GM12892 (cell line): Measurements from ENCODE around the gene PRDM11.

ENCODE experiments used
- DNase-seq: peaks from one replicate; pipeline ENCODE4 v3.0.0; 2011; ENCODE audit not compliant: insufficient read length
- FAIRE-seq: peaks from 2 replicates; lab custom pipeline; 2011; peaks lifted over from hg19 to GRCh38; lab: Jason Lieb, UNC
- POLR2A ChIP-seq: IDR thresholded peaks from 2 replicates; pipeline ENCODE4 v1.6.1; 2011; ENCODE audit warnings: low read depth, low read length, control low read depth
- POLR2AphosphoS5 ChIP-seq: IDR thresholded peaks from 2 replicates; pipeline ENCODE4 v1.6.1; 2011; ENCODE audit warnings: low read depth, low read length, control low read depth
- TAF1 ChIP-seq: IDR thresholded peaks from 2 replicates; pipeline ENCODE4 v1.6.1; 2011; ENCODE audit warnings: low read depth, mild to moderate bottlenecking, control low read depth, low read length, borderline replicate concordance

PRDM11 gene

DNA sequence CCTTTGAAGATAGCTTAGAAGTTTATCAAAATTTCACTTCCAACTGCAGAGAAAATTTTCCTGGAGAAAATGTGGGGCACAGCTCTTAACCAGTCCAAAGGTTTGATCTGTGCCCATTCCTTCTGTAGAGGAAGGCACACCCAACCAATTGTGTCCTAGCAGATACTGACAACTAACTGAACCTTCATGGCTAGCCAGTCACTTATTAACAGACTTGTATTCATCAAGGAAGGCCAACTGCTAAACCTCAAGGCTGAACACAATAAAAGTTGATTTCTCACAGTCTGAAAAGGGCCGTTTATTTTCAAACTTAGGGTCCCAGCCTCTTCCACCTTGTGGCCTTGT, 120.2 kb downstream of the PRDM11 start:
- no peak for FAIRE-seq
- no peak for TF ChIP-seq POLR2A
- no peak for DNase-seq

DNA sequence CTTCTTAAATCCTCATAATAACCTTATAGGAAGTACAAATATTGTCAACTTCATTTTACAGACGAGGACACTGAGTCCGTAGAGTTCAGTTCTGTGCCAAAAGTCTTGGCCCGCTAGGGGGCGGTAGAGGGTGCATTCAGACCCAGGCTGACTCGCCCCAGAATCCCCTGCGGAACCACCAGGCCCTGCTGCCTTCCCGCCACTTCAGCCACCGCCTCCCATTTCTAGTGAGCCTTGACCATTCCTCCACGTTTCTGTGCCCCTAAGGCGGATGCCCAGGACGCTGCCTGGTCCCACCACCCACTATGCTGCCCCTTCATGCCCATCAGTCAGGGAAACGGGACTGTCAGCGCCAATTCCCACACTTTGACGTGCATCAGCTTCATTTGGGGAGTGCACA, 120.6 kb downstream of the PRDM11 start:
- FAIRE-seq (no peak), DNase-seq (no peak)
- no peak for TF ChIP-seq POLR2A
- no peak for TF ChIP-seq TAF1
- TF ChIP-seq POLR2AphosphoS5 = no peak

DNA sequence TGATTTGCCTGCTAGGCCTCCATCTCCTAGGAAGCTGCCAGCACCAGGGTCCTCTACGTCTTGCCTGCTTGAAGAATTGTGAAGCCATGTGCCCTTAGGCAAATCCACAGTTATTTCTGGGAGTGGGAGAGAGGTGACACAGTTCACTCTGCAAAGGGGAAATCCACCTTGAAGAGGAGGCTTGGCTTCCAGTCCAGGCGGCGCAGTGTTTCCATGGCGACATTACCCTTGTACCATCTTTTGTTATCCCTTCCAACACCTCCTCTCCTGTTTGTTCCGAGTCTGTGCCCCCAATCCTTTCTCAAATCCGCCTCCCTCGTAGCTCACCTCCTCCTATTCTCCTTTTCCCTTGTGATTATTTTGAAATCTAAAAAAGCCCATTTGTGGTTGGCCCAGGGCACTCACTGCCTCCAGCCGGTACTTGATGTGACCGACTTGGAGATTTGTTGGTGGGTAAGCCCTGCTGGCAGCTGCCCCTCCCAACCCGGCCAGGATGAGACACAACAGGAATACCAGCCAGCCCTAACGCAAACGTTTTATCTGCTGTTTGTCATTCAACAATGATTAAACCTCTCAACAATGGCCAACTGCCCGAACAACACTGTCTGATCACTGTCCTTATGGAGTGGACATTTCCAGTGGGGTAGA, 121.3 kb downstream of the PRDM11 start:
- TF ChIP-seq POLR2AphosphoS5 = no peak
- TF ChIP-seq POLR2A = no peak
- TF ChIP-seq TAF1 = no peak
- FAIRE-seq (no peak), DNase-seq (no peak)

DNA sequence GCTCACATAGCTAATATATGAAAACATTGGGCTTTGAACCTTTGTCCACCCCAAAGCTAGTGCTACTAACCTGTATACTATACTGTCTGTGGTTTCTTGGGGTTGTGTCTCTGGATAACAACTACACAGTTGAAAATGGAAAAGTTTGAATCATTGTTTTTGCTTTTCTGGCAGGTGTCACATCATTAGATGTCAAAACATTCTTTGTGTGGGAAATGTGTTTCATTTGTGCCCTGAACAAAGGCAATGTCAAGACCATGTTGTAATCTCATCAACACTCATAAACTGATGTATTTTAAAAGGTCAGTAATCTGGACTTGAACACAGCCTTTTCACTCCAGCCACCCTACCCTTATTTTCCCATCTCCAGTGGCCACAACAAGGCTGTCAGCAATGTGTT, 123.2 kb downstream of the PRDM11 start:
- DNase-seq = no peak
- peak; percentile 5 for FAIRE-seq
- TF ChIP-seq POLR2A (no peak), TAF1 (no peak), POLR2AphosphoS5 (no peak)

DNA sequence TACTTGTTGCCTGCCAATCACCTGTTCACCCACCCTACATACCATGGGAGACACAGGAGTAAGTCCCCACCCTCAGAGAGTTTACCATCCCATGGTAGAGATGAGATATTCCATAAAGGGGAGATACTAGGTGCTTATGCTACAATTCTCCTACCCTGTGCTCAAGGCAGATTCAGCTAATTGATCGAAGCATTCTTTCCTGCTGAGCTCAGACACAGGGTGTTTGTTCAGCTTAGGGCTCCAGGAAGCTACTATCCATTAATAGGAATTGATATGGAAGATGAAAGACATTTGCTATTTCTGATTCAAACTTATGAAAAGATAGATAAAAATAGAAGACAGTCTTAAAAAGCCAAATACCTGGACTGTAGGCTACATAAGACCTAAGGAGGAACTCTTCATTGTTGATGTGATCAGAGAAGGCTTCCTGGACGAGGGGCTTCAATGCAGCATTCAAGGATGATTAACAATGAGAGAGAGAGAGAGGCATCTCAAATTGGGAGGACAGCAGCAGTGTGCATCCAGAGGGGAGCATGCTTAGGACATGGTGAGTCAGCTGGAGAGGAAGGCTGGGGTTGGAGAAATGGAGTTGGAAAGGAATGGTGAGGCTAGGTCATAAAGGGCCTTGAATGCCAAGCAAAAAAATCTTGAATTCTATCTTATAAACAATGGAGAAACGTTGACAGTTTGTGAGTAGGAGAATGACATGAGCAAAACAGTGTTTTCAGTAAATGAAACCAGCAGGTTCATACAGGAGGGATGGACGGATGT, 124.7 kb downstream of the PRDM11 start:
- FAIRE-seq (no peak), DNase-seq (no peak)
- TF ChIP-seq POLR2A (no peak), POLR2AphosphoS5 (no peak), TAF1 (no peak)

DNA sequence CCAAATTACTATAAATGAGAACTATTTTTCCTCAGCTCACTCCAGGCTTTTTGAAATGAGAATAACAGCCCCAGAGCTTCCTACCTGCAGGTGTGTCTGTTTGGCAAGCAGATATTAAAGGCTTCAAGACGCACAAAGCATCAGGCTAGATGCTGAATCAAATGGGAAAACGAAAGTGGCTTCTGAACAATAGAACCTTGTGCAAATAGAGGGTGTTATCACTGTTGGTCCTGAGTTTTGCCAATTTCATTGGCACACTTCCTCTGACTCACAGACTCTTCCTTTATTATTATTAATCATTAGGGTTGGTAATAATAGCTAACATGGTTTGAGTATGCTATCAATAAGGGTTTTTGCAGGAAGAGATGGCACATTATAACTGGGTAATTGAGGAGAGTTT, 126.3 kb downstream of the PRDM11 start:
- no peak for DNase-seq
- no peak for FAIRE-seq
- TF ChIP-seq TAF1 = no peak
- TF ChIP-seq POLR2AphosphoS5 = no peak
- no peak for TF ChIP-seq POLR2A

GRCh38 chr11:45273509-45273908, 127.1 kb downstream of the PRDM11 start:
- DNase-seq (no peak), FAIRE-seq (no peak)
- no peak for TF ChIP-seq TAF1
- TF ChIP-seq POLR2AphosphoS5 = no peak
- TF ChIP-seq POLR2A = no peak

GRCh38 chr11:45274206-45274605, 127.8 kb downstream of the PRDM11 start:
- no peak for DNase-seq
- TF ChIP-seq TAF1 (no peak), POLR2A (no peak), POLR2AphosphoS5 (no peak)
- no peak for FAIRE-seq

- no peak for TF ChIP-seq TAF1
- no peak for TF ChIP-seq POLR2AphosphoS5
- TF ChIP-seq POLR2A = no peak
- FAIRE-seq (no peak), DNase-seq (no peak)
Observed at GRCh38 chr11:45275828-45276227, 129.4 kb downstream of the PRDM11 start.

DNA sequence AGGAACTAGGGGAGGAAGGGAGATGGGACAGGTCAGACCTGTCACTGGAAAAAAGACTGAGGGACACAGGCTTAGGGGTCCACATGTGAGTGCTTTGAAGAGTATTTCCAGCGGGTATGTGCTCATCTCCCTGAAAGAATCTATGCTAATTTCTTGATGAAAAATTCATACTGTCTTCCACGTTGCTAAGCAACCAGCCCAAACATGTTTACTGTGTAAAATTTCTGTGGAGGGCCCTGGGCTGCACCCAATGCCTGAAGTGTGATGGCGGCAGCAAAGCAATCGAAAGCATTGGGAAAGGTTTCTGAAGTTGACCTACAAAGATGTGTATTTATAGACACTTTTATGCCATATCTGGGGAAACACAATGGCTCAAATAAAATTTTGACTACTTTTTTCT, 132.3 kb downstream of the PRDM11 start:
- no peak for DNase-seq
- FAIRE-seq = no peak
- TF ChIP-seq POLR2A = no peak
- TF ChIP-seq POLR2AphosphoS5 = no peak
- TF ChIP-seq TAF1 = no peak

- TF ChIP-seq TAF1 = no peak
- no peak for DNase-seq
- FAIRE-seq = no peak
Observed at GRCh38 chr11:45279645-45280044, 133.2 kb downstream of the PRDM11 start.

- TF ChIP-seq TAF1 (no peak), POLR2AphosphoS5 (no peak), POLR2A (no peak)
- FAIRE-seq = no peak
Observed at GRCh38 chr11:45280449-45280848, 134.0 kb downstream of the PRDM11 start.

More at GRCh38 chr11:45280449-45280848, 134.0 kb downstream of the PRDM11 start:
- DNase-seq = no peak
